Smooth muscle cell of bladder (primary cell): ENCODE data around the gene KPNA4. TPM values are rescaled to one million over a fixed set of nuclear protein-coding genes. Genes with fewer than 3 reads are reported as not detected.

Source experiments
- total RNA-seq: library from RNA; depleted of rRNA; stranded (reverse); fragments of >200 nt; gene quantifications from 2 replicates; pipeline ENCODE4 v1.2.3, GENCODE V29; 2014

Gene KPNA4
- 17.4 and 31.7 TPM in 2 replicates for total RNA-seq

GRCh38 chr3:160565442-160566403 is at the start of gene KPNA4:
Gene KPNA4, minus strand, starts transcription at chr3:160565571. Its CDS starts 289 bp downstream, at chr3:160565282.

GRCh38 chr3:160449636-160450598 is 115.5 kb downstream of the KPNA4 start, which contains the start of gene TRIM59:
Gene TRIM59, minus strand, starts transcription at chr3:160449786. Its CDS starts 10,603 bp downstream, at chr3:160439183.

Other genes with a start within 250 kb of the KPNA4 start
- gene IFT80, start 166.3 kb downstream of the KPNA4 start, total RNA-seq = 59.3 and 73.9 TPM in 2 replicates
- gene SMC4, start 165.9 kb downstream of the KPNA4 start, total RNA-seq = 30.3 and 43.2 TPM in 2 replicates
- 15.5 and 15.6 TPM in 2 replicates for gene TRIM59, start 115.8 kb downstream of the KPNA4 start, total RNA-seq
- gene ARL14, start 111.6 kb upstream of the KPNA4 start, total RNA-seq = not detected in 2 replicates
- 0.83 and 1.00 TPM in 2 replicates for gene PPM1L, start 190.7 kb upstream of the KPNA4 start, total RNA-seq